Skin epidermis (tissue), 12 donors: ENCODE measurements around the gene NPPA.

ENCODE experiments used
- H3K27ac ChIP-seq, 21 experiments: fragments of 200-600 bp; sonication (generic) in 11 of 21; one replicate each; pipeline ENCODE4 v1.5.0; 2020; ENCODE audit warnings: mild to moderate bottlenecking in 3 of 21, inconsistent platforms in 2 of 21, moderate library complexity in 2 of 21
- H3K4me3 ChIP-seq, 7 experiments: fragments of 200-600 bp; sonication (generic) in 2 of 7; one replicate each; pipeline ENCODE4 v1.5.0; 2020; ENCODE audit warnings: inconsistent platforms in 2 of 7, mild to moderate bottlenecking in 2 of 7, moderate library complexity in 1 of 7

NPPA gene

GRCh38 chr1:11875094-11875493, 27.5 kb upstream of the NPPA start:
- no peak overlapping the region for H3K4me3 ChIP-seq
- H3K27ac ChIP-seq = no peak overlapping the region

GRCh38 chr1:11874624-11875023, 27.0 kb upstream of the NPPA start:
- no peak overlapping the region for H3K4me3 ChIP-seq
- no peak overlapping the region for H3K27ac ChIP-seq

GRCh38 chr1:11874258-11874562, 26.6 kb upstream of the NPPA start:
- no peak overlapping the region for H3K27ac ChIP-seq
- H3K4me3 ChIP-seq = no peak overlapping the region

GRCh38 chr1:11873395-11874257, 26.0 kb upstream of the NPPA start:
- Histone ChIP-seq H3K4me3 (no peak overlapping the region), H3K27ac (no peak overlapping the region)

GRCh38 chr1:11872545-11872944, 25.0 kb upstream of the NPPA start:
- Histone ChIP-seq H3K4me3 (no peak overlapping the region), H3K27ac (no peak overlapping the region)

GRCh38 chr1:11869650-11870207, 22.1 kb upstream of the NPPA start:
- Histone ChIP-seq H3K27ac (no peak overlapping the region), H3K4me3 (no peak overlapping the region)

GRCh38 chr1:11869104-11869503, 21.5 kb upstream of the NPPA start:
- no peak overlapping the region for H3K4me3 ChIP-seq
- no peak overlapping the region for H3K27ac ChIP-seq

- H3K27ac ChIP-seq = no peak overlapping the region
- H3K4me3 ChIP-seq = no peak overlapping the region
Observed at GRCh38 chr1:11868331-11868980, 20.9 kb upstream of the NPPA start.

- no peak overlapping the region for H3K4me3 ChIP-seq
- H3K27ac ChIP-seq = no peak overlapping the region
Observed at GRCh38 chr1:11862890-11863289, 15.3 kb upstream of the NPPA start.

- no peak overlapping the region for H3K4me3 ChIP-seq
- no peak overlapping the region for H3K27ac ChIP-seq
Observed at GRCh38 chr1:11860587-11860986, 13.0 kb upstream of the NPPA start.

- Histone ChIP-seq H3K4me3 (no peak overlapping the region), H3K27ac (no peak overlapping the region)
Observed at GRCh38 chr1:11860083-11860482, 12.5 kb upstream of the NPPA start.

- Histone ChIP-seq H3K4me3 (no peak overlapping the region), H3K27ac (no peak overlapping the region)
Observed at GRCh38 chr1:11858968-11859871, 11.6 kb upstream of the NPPA start.

- H3K27ac ChIP-seq = no peak within 1 kb of the TSS
- H3K4me3 ChIP-seq = no peak within 1 kb of the TSS
Observed at GRCh38 chr1:11858613-11858967, 11.0 kb upstream of the NPPA start, which contains the start of gene NPPB. Gene NPPB, minus strand, starts transcription at chr1:11858945. Its CDS starts 112 bp downstream, at chr1:11858833.

- Histone ChIP-seq H3K27ac (no peak overlapping the region), H3K4me3 (no peak overlapping the region)
Observed at GRCh38 chr1:11858158-11858557, 10.6 kb upstream of the NPPA start.

- Histone ChIP-seq H3K27ac (no peak overlapping the region), H3K4me3 (no peak overlapping the region)
Observed at GRCh38 chr1:11857164-11857851, 9.7 kb upstream of the NPPA start.

- Histone ChIP-seq H3K27ac (no peak overlapping the region), H3K4me3 (no peak overlapping the region)
Observed at GRCh38 chr1:11856698-11857097, 9.1 kb upstream of the NPPA start.

GRCh38 chr1:11855430-11855829, 7.8 kb upstream of the NPPA start:
- Histone ChIP-seq H3K4me3 (no peak overlapping the region), H3K27ac (no peak overlapping the region)

GRCh38 chr1:11854519-11854918, 6.9 kb upstream of the NPPA start:
- Histone ChIP-seq H3K4me3 (no peak overlapping the region), H3K27ac (no peak overlapping the region)

GRCh38 chr1:11851180-11851579, 3.6 kb upstream of the NPPA start:
- H3K4me3 ChIP-seq = no peak overlapping the region
- H3K27ac ChIP-seq = no peak overlapping the region

GRCh38 chr1:11850156-11850555, 2.6 kb upstream of the NPPA start:
- Histone ChIP-seq H3K27ac (no peak overlapping the region), H3K4me3 (no peak overlapping the region)
